IgD-negative memory B cell (primary cell): Measurements from ENCODE around the gene CFAP58. TPM values are rescaled to one million over a fixed set of nuclear protein-coding genes. Genes with fewer than 3 reads are reported as not detected.
A peak's percentile ranks its signal among the peaks of the same experiment; 100 is the strongest.

Source experiments
- H3K27ac Mint-ChIP-seq, 3 donors: one replicate each; pipeline ENCODE4 v1.8.0; 2020 to 2022; ENCODE audit warnings: mild to moderate bottlenecking in 3 of 3, mixed read lengths in 3 of 3, moderate library complexity in 1 of 3
- H3K27me3 Mint-ChIP-seq: one replicate; pipeline ENCODE4 v1.8.0; 2021; ENCODE audit warnings: mixed read lengths
- H3K36me3 Mint-ChIP-seq: one replicate; pipeline ENCODE4 v1.8.0; 2020; ENCODE audit warnings: mild to moderate bottlenecking, mixed read lengths
- H3K4me1 Mint-ChIP-seq, 3 donors: one replicate each; pipeline ENCODE4 v1.8.0; 2020 to 2022; ENCODE audit warnings: mixed read lengths in 3 of 3, mild to moderate bottlenecking in 1 of 3
- H3K4me3 Mint-ChIP-seq, 4 donors: one replicate each; pipeline ENCODE4 v1.8.0; 2020 to 2022; ENCODE audit warnings: mild to moderate bottlenecking in 4 of 4, mixed read lengths in 4 of 4, moderate library complexity in 3 of 4
- H3K9me3 Mint-ChIP-seq, 3 donors: one replicate each; pipeline ENCODE4 v1.8.0; 2020 to 2021; ENCODE audit warnings: mixed read lengths in 3 of 3, mild to moderate bottlenecking in 1 of 3
- polyA plus RNA-seq: library from polyadenylated mRNA; unstranded; fragments of 300-500 nt; fragmentation: Illumina TruSeq; gene quantifications from one replicate; pipeline ENCODE4 v1.2.3, GENCODE V29; 2021

Gene CFAP58
- polyA plus RNA-seq, 1 donor from 2014 or later: not detected

- peaks cover 20 to 34% (median 20%) of the 10 kb centered on the region in 3 donors for H3K4me1 Mint-ChIP-seq
- no peaks in the 10 kb centered on the region for H3K36me3 Mint-ChIP-seq
- H3K9me3 Mint-ChIP-seq: peaks cover 0 to 2% (median 0%) of the 10 kb centered on the region in 3 donors
- H3K27me3 Mint-ChIP-seq: no peaks in the 10 kb centered on the region
- no peak overlapping the region for H3K27ac Mint-ChIP-seq
- H3K4me3 Mint-ChIP-seq: no peak overlapping the region
These were observed 3.5 kb upstream of the CFAP58 start for GRCh38 chr10:104350127-104350635.

- Mint-ChIP-seq H3K36me3 (no peaks in the 10 kb centered on the region), H3K4me1 (peaks cover 15 to 30% (median 20%) of the 10 kb centered on the region in 3 donors), H3K4me3 (peak overlapping the region in 1 of 4 donors; percentile 18), H3K9me3 (no peaks in the 10 kb centered on the region), H3K27ac (peak overlapping the region; percentile 18 to 79 (median 70)), H3K27me3 (no peaks in the 10 kb centered on the region)
These were observed 2.5 kb upstream of the CFAP58 start for GRCh38 chr10:104351061-104351702.

- no peaks in the 10 kb centered on the region for H3K9me3 Mint-ChIP-seq
- peaks cover 15 to 29% (median 20%) of the 10 kb centered on the region in 3 donors for H3K4me1 Mint-ChIP-seq
- peak overlapping the region; percentile 27 to 79 (median 70) for H3K27ac Mint-ChIP-seq
- H3K36me3 Mint-ChIP-seq: no peaks in the 10 kb centered on the region
- H3K4me3 Mint-ChIP-seq: peak overlapping the region in 1 of 4 donors; percentile 66
- no peaks in the 10 kb centered on the region for H3K27me3 Mint-ChIP-seq
These were observed 1.7 kb upstream of the CFAP58 start for GRCh38 chr10:104351919-104352318.

GRCh38 chr10:104359811-104360210, 6.2 kb downstream of the CFAP58 start:
- Mint-ChIP-seq H3K4me1 (no peaks in the 10 kb centered on the region), H3K4me3 (no peak overlapping the region), H3K9me3 (peaks cover 0 to 3% (median 0%) of the 10 kb centered on the region in 3 donors), H3K27ac (no peak overlapping the region), H3K27me3 (peaks cover 12% of the 10 kb centered on the region), H3K36me3 (peaks cover 2% of the 10 kb centered on the region)

GRCh38 chr10:104367904-104368303, 14.3 kb downstream of the CFAP58 start:
- Mint-ChIP-seq H3K27ac (no peak overlapping the region), H3K4me1 (no peaks in the 10 kb centered on the region), H3K27me3 (peaks cover 15% of the 10 kb centered on the region), H3K36me3 (peaks cover 4% of the 10 kb centered on the region), H3K4me3 (no peak overlapping the region), H3K9me3 (peaks cover 0 to 6% (median 0%) of the 10 kb centered on the region in 3 donors)

- H3K27ac Mint-ChIP-seq: no peak overlapping the region
- peaks cover 0 to 6% (median 0%) of the 10 kb centered on the region in 3 donors for H3K9me3 Mint-ChIP-seq
- H3K36me3 Mint-ChIP-seq: peaks cover 4% of the 10 kb centered on the region
- H3K4me1 Mint-ChIP-seq: no peaks in the 10 kb centered on the region
- no peak overlapping the region for H3K4me3 Mint-ChIP-seq
- H3K27me3 Mint-ChIP-seq: peaks cover 13% of the 10 kb centered on the region
These were observed 14.7 kb downstream of the CFAP58 start for GRCh38 chr10:104368381-104368780.

- Mint-ChIP-seq H3K4me1 (no peaks in the 10 kb centered on the region), H3K27ac (no peak overlapping the region), H3K9me3 (peaks cover 0 to 6% (median 0%) of the 10 kb centered on the region in 3 donors), H3K4me3 (no peak overlapping the region), H3K36me3 (peaks cover 4% of the 10 kb centered on the region), H3K27me3 (peaks cover 4% of the 10 kb centered on the region)
These were observed 18.1 kb downstream of the CFAP58 start for GRCh38 chr10:104371753-104372152.

- Mint-ChIP-seq H3K4me3 (no peak overlapping the region), H3K27me3 (peaks cover 5% of the 10 kb centered on the region), H3K9me3 (peaks cover 0 to 6% (median 0%) of the 10 kb centered on the region in 3 donors), H3K36me3 (peaks cover 2% of the 10 kb centered on the region), H3K27ac (no peak overlapping the region), H3K4me1 (peaks cover 0 to under 1% (median 0%) of the 10 kb centered on the region in 3 donors)
These were observed 21.0 kb downstream of the CFAP58 start for GRCh38 chr10:104374591-104374990.

GRCh38 chr10:104376784-104377300, 23.2 kb downstream of the CFAP58 start:
- Mint-ChIP-seq H3K27me3 (peaks cover 5% of the 10 kb centered on the region), H3K9me3 (no peaks in the 10 kb centered on the region), H3K36me3 (no peaks in the 10 kb centered on the region), H3K4me3 (no peak overlapping the region), H3K27ac (no peak overlapping the region), H3K4me1 (peaks cover 0 to 2% (median 0%) of the 10 kb centered on the region in 3 donors)

- H3K9me3 Mint-ChIP-seq: no peaks in the 10 kb centered on the region
- H3K4me1 Mint-ChIP-seq: peaks cover 0 to 2% (median 0%) of the 10 kb centered on the region in 3 donors
- H3K27ac Mint-ChIP-seq: no peak overlapping the region
- no peaks in the 10 kb centered on the region for H3K36me3 Mint-ChIP-seq
- H3K4me3 Mint-ChIP-seq: no peak overlapping the region
- peaks cover 10% of the 10 kb centered on the region for H3K27me3 Mint-ChIP-seq
These were observed 26.7 kb downstream of the CFAP58 start for GRCh38 chr10:104380336-104380735.

- H3K27ac Mint-ChIP-seq: no peak overlapping the region
- no peak overlapping the region for H3K4me3 Mint-ChIP-seq
- peaks cover 0 to 5% (median 0%) of the 10 kb centered on the region in 3 donors for H3K4me1 Mint-ChIP-seq
- H3K36me3 Mint-ChIP-seq: no peaks in the 10 kb centered on the region
- peaks cover 11% of the 10 kb centered on the region for H3K27me3 Mint-ChIP-seq
- no peaks in the 10 kb centered on the region for H3K9me3 Mint-ChIP-seq
These were observed 33.7 kb downstream of the CFAP58 start for GRCh38 chr10:104387130-104387888.

GRCh38 chr10:104388830-104389229, 35.2 kb downstream of the CFAP58 start:
- peaks cover 10% of the 10 kb centered on the region for H3K27me3 Mint-ChIP-seq
- H3K4me3 Mint-ChIP-seq: no peak overlapping the region
- no peak overlapping the region for H3K27ac Mint-ChIP-seq
- H3K9me3 Mint-ChIP-seq: no peaks in the 10 kb centered on the region
- peaks cover 0 to 5% (median 0%) of the 10 kb centered on the region in 3 donors for H3K4me1 Mint-ChIP-seq
- no peaks in the 10 kb centered on the region for H3K36me3 Mint-ChIP-seq

GRCh38 chr10:104391150-104391968, 37.7 kb downstream of the CFAP58 start:
- peaks cover 9% of the 10 kb centered on the region for H3K27me3 Mint-ChIP-seq
- no peaks in the 10 kb centered on the region for H3K36me3 Mint-ChIP-seq
- H3K4me3 Mint-ChIP-seq: no peak overlapping the region
- H3K4me1 Mint-ChIP-seq: peaks cover 0 to 5% (median 0%) of the 10 kb centered on the region in 3 donors
- no peaks in the 10 kb centered on the region for H3K9me3 Mint-ChIP-seq
- no peak overlapping the region for H3K27ac Mint-ChIP-seq

- Mint-ChIP-seq H3K4me1 (peaks cover 0 to 5% (median 0%) of the 10 kb centered on the region in 3 donors), H3K4me3 (no peak overlapping the region), H3K36me3 (no peaks in the 10 kb centered on the region), H3K9me3 (no peaks in the 10 kb centered on the region), H3K27ac (no peak overlapping the region), H3K27me3 (peaks cover 9% of the 10 kb centered on the region)
These were observed 38.3 kb downstream of the CFAP58 start for GRCh38 chr10:104391969-104392296.
